ENCODE data around the gene FTO. TPM values are rescaled to one million over a fixed set of nuclear protein-coding genes. Genes with fewer than 3 reads are reported as not detected.

The FTO gene
- total and polyA plus RNA-seq, 3 donors from 2014 or later = 32.4 to 64.7 (median 50.3) TPM

DNA sequence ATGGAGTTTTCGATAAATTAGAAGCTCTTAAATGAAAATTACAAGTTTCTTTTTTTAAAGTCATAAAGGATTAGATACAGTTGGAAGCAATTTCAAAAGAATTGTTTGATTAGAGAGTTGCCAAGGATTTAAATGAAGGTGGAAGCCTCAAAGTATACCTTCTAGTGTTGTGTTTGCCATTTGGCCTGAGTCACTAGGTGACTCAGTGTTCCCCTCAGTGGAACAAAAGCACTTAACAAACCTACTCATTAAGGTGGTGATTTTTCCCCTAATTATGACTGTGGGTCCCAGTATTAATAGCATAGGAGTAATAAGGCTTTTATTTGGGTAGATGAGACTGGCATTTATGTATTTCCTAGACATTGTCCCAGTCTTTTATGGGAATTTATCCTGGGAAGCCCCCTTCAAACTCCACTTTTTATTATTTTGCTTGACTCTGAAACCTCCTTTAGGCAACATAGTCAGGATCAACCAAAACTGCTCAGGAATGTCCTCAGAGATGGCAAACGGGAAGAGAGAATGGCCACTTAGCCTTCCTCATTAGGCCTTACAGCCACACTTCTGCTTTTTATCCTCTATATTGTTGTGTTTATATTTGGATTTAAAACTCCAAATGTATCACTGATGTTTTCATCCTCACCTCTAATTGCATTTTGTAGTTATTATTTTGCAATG is 161.0 kb downstream of the FTO start:
- no peak for TF ChIP-seq POLR2A (IDR thresholded peaks at IDR 0.05)
- TF ChIP-seq, protein P1, sequence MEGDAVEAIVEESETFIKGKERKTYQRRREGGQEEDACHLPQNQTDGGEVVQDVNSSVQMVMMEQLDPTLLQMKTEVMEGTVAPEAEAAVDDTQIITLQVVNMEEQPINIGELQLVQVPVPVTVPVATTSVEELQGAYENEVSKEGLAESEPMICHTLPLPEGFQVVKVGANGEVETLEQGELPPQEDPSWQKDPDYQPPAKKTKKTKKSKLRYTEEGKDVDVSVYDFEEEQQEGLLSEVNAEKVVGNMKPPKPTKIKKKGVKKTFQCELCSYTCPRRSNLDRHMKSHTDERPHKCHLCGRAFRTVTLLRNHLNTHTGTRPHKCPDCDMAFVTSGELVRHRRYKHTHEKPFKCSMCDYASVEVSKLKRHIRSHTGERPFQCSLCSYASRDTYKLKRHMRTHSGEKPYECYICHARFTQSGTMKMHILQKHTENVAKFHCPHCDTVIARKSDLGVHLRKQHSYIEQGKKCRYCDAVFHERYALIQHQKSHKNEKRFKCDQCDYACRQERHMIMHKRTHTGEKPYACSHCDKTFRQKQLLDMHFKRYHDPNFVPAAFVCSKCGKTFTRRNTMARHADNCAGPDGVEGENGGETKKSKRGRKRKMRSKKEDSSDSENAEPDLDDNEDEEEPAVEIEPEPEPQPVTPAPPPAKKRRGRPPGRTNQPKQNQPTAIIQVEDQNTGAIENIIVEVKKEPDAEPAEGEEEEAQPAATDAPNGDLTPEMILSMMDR (IDR thresholded peaks at IDR 0.05) = no peak
- H3K27ac ChIP-seq = peak overlapping the region in 1 of 2 donors; percentile 14
- H3K4me1 ChIP-seq = peaks cover 4% of the 10 kb centered on the region
- WGBS, 2 donors = 79 to 85% methylated on average over 2 of the region's 2 CpGs
- DNase-seq = no peak
- intact Hi-C loops (cut with DNase I; ENCODE audit: low total_unique reads) = no loop called here
- H3K27me3 ChIP-seq = no peaks in the 10 kb centered on the region
- H3K36me3 ChIP-seq (ENCODE audit: low read depth, missing control alignments) = no peaks in the 10 kb centered on the region
- no peak overlapping the region for H3K4me3 ChIP-seq
- H3K9me3 ChIP-seq = no peaks in the 10 kb centered on the region

DNA sequence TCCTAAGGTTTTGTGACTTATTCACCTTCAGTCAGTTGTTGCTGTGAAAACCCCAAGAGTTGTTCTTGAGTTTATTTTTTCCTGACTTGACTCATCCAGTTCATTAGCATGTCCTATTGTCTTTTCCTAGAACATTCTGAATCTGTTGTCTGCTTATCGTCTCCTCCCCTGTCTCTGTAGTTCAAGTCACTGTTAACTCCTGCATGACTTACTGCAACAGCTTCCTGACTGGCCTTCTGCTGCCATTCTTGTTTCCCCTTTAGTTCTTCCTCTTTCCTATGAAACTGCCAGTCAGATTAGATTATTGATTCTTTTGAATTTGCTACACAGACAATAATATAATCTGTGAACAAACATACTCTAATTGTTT is 161.5 kb downstream of the FTO start:
- H3K27ac ChIP-seq = peak overlapping the region in 1 of 2 donors; percentile 14
- TF ChIP-seq, protein P1 (IDR thresholded peaks at IDR 0.05) = no peak
- no peak for TF ChIP-seq POLR2A (IDR thresholded peaks at IDR 0.05)
- H3K4me1 ChIP-seq = peaks cover 4% of the 10 kb centered on the region
- H3K36me3 ChIP-seq (ENCODE audit: low read depth, missing control alignments) = no peaks in the 10 kb centered on the region
- DNase-seq = no peak
- H3K27me3 ChIP-seq = no peaks in the 10 kb centered on the region
- H3K4me3 ChIP-seq = no peak overlapping the region
- no peaks in the 10 kb centered on the region for H3K9me3 ChIP-seq
- 15 to 19% methylated on average over 1 of the region's 1 CpG for WGBS, 2 donors
- intact Hi-C loops (cut with DNase I; ENCODE audit: low total_unique reads) = no loop called here

DNA sequence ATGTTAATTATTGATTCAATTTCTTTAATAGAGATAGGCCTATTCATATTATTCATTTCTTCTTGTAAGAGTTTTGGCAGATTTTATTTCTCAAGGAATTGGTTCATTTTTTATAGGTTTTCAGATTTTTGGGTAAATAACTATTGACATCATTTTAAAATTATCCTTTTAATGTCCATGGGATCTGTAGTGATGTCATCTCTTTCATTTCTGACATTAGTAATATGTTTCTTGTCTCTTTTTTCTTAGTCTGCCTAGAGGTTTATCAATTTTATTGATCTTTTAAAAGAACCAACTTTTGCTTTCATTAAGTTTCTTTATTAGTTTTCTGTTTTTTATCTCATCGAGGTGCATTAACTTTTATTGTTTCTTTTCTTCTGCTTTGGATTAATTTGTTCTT is 162.6 kb downstream of the FTO start:
- peaks cover 4% of the 10 kb centered on the region for H3K4me1 ChIP-seq
- 87 to 92% methylated on average over 1 of the region's 1 CpG for WGBS, 2 donors
- no peak overlapping the region for H3K4me3 ChIP-seq
- no peaks in the 10 kb centered on the region for H3K27me3 ChIP-seq
- no peaks in the 10 kb centered on the region for H3K36me3 ChIP-seq (ENCODE audit: low read depth, missing control alignments)
- no peak overlapping the region for H3K27ac ChIP-seq
- DNase-seq = no peak
- H3K9me3 ChIP-seq = no peaks in the 10 kb centered on the region
- intact Hi-C loops (cut with DNase I; ENCODE audit: low total_unique reads) = no loop called here
- TF ChIP-seq, protein P1 (IDR thresholded peaks at IDR 0.05) = no peak
- TF ChIP-seq POLR2A (IDR thresholded peaks at IDR 0.05) = no peak

DNA sequence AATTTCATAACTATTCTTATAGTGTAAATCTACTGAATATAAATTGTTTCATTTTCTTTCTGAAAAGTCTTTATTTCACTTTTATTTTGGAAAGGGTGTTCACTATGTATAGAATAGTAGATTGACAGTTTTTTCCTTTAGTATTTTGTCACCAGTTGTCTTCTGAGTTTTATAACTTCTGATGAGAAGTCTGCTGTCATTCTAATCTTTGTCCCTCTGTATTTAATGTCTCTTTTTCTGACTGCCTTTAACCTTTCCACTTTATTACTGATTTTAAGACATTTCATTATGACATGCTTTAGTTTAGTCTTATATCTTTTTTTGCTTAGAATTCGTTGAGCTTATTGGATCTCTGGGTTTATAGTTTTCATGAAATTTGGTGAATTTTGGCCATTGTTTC is 166.9 kb downstream of the FTO start:
- Histone ChIP-seq H3K4me1 (no peaks in the 10 kb centered on the region), H3K4me3 (no peak overlapping the region), H3K36me3 (ENCODE audit: low read depth, missing control alignments) (no peaks in the 10 kb centered on the region), H3K27me3 (no peaks in the 10 kb centered on the region), H3K27ac (no peak overlapping the region), H3K9me3 (no peaks in the 10 kb centered on the region)
- intact Hi-C loops (cut with DNase I; ENCODE audit: low total_unique reads) = no loop called here
- WGBS, 2 donors = 90 to 100% methylated on average over 1 of the region's 1 CpG
- TF ChIP-seq POLR2A (IDR thresholded peaks at IDR 0.05) = no peak
- TF ChIP-seq, protein P1 (IDR thresholded peaks at IDR 0.05) = no peak
- DNase-seq = no peak

Data from testis (tissue), 3 donors.